GM21447 (cell line): ENCODE data around the gene LRRIQ1.
"Not testable (repeated sequence)": the region's sequence is repeated elsewhere in the genome, so short reads cannot be mapped to it uniquely, and the experiment has no call there.

Experiments
- ATAC-seq: cut with Tn5 transposase; IDR thresholded peaks from one replicate; pipeline ENCODE4 v1.9.1; 2021; ENCODE audit not compliant: unreplicated experiment

LRRIQ1 gene

DNA sequence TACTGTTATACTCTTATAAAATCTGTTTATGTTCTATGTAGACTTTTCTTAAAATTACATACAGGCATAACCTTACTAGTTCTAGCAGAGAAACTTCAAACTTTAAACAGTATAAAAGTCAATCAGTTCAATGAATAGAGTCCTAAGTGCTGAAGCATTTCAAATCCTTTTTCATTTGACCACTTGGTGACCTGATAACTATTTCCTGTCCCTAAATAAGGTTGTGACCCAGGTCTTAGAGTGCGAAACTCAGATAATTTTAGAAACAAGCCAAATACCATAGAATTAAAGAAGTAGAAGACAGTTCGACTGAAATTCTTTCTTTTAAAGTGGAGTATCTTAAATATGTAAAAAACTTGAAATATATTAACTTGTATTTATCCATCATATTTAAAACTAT, 147.7 kb downstream of the LRRIQ1 start:
- ATAC-seq, result no peak

DNA sequence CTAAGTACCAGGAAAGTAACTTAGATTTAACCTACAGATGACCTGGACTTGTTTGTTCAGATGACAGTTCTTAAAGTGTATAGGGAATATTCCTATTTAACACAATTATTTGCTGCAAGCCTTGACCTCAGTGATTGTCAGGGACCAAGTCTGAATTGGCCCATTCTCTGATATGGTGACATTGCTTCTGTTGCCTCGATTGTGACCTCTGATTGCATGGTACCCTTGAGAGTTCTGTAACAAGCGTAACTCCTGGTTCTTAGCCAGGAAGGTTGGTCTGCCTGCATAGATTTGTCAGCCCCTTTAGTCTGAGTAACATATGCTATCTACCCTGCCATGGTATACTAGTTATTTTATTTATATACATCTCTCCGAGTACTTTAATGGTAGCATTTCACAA, 150.1 kb downstream of the LRRIQ1 start:
- no peak for ATAC-seq

DNA sequence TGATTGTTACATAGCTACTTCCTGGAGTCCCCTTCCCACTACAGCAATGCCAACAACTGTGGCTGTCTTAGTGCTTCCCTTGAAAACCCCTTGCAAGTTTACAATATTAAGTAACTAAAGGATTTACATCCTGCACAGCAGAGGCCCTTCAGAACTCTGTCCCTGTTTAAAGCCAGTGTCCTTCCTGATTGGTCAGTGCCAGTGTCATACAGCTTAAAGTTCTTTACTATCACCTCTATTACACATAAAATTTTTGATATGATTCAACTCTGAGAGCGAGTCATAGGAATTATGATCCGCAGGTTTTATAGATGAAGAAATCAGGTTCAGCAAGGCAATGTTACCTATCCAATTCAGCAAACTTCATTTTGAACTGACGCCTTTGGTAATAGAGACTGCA, 152.5 kb downstream of the LRRIQ1 start:
- no peak for ATAC-seq

DNA sequence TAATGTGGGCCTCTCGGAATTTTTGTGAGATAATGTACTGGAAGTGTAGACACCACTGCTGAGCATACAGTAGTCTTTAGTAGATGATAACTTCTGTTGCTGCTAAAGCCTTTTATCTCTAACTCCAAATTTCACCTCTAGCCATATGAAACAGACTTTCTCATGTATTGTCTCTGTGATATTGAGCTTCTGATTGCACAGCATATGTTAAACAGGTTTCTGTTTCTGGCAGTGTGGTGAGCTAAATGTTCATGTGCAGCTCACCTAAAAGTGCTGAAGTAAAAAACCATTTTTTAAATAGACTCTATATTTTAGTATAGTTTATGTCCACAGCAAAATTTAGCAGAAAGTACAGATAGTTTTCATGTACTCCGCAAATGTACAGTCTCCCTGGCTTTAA, 154.6 kb downstream of the LRRIQ1 start:
- no peak for ATAC-seq

DNA sequence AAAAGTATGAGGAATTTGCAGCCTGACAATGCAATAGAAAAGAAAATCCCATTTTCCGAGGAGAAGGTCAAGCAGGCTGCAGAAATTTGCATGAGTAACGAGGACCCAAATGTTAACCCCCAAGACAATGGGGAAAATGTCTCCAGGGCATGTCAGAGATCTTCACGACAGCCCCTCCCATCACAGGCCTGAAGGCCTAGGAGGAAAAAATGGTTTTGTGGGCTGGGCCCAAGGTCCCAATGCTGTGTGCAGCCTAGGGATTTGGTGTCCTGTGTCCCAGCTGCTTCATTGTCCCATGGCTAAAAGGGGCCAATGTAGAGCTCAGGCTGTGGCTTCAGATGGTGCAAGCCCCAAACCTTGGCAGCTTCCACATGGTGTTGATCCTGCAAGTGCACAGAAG, 167.7 kb downstream of the LRRIQ1 start:
- not testable (repeated sequence) for ATAC-seq

DNA sequence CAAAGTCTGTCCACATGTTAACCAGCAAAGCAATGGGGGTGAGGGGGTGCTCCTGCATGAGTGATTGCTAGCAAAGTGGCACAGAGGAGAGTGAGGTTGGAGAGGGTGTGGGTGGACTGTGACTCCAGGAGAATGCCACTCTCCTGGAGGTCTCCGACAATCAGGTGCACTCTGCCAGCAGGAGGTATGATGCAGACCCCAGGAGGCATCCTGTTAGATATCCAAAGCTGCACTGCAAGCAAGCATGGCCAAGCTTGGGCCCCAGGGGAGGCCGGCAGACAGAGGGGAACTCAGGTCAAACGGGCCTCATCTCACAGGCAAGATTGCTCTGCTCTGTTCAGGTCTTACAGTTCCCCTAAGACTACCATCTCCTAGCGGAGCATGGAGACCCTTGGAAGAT, 170.4 kb downstream of the LRRIQ1 start:
- ATAC-seq, result no peak

DNA sequence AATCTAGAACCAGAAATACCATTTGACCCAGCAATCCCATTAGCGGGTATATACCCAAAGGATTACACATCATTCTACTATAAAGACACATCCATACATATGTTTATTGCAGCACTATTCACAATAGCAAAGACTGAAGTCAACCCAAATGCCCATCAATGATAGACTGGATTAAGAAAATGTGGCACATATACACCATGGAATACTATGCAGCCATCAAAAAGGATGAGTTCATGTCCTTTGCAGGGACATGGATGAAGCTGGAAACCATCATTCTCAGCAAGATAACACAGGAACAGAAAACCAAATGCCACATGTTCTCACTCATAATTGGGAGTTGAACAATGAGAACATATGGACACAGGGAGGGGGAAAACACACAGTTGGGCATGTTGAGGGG, 188.2 kb downstream of the LRRIQ1 start:
- not testable (repeated sequence) for ATAC-seq

DNA sequence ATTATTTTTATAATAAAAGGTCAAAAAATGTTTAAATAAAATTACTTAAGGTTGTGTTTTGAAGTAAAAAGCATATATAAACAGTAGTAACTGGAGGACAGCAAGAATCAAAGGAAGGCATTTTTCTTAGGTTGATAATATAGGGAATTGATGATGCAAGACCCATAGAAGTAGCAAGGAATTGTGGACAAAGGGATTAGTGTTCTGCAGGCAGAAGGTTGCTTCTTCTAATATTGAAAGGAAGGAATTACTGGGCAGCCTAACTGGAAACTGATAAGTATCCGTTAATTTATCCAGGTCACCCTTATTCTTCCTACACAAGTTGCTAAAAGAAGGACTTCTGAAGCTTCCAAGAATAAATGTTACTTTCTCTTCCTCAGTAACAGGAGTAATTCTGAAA, 189.3 kb downstream of the LRRIQ1 start:
- no peak for ATAC-seq

DNA sequence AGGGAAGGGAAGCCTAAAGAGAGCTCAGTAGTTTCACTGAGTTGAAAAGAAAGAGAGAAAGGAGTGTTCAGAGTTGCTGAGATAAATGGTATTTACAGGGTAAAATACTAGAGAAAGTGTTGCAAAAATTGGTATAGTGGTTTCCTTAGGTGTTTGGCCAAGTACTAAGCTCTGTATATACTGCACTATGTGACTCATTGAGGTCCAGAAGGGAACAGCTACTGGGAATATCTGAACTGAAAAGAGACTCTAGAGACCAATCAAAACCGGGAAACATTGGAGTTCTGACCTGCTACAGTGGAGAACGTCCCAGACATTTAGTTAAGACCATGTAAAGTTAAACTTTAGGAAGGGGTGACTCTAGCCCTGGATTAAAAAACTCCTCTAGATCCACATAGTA, 201.2 kb downstream of the LRRIQ1 start:
- ATAC-seq, result no peak

DNA sequence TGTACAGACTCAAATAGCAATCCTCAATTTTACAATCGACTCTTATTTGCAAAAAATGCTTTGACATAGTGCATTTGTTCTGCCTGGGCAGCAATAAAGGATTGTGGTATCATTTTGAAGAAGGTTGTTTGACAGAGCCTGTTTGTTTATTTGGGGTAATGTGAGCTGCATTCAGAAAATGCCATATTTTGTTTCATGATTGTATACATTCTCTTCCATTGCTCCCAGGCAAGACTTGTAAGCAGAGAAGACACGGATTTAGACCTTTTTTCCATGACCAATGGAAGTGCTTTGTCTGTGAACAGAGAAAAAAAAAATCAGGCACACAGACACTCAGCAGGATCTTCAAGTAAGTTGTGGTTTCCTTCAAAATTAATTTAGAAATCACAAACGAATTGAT, 208.4 kb downstream of the LRRIQ1 start:
- ATAC-seq, result no peak

DNA sequence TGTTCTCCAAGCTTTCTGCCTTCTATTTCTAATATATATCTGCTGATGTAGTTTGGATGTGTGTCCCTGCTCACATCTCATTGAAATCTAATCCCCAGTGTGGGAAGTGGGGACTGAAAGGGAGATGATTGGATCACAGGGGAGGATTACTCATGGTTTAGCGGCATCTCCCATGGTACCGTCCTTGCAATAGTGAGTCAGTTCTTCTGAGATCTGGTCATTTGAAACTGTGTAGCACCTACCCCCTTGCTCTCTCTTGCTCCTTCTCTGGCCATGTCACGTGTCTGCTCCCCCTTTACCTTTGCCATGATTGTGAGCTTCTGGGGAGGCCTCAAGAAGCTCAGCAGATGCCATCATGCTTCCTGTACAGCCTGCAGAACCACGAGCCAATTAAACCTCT, 217.7 kb downstream of the LRRIQ1 start:
- no peak for ATAC-seq

DNA sequence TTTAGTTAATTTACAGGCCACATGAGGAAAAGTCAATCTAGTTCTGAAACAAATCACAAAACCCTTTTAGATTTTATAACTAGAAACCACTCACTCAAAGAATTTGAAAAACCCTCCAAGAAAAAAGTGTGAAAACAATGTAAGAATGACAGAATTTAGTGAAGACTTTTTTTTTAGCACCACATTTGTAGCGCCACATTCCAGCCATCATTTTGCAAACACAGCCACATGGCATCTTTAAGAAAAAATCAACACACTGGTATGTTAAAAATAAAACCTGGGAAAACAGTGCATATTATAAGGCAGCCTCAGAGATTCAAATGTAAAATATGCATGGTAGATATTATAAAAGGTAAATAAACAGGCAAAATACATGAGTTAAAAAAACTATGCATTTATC, 221.5 kb downstream of the LRRIQ1 start:
- no peak for ATAC-seq

DNA sequence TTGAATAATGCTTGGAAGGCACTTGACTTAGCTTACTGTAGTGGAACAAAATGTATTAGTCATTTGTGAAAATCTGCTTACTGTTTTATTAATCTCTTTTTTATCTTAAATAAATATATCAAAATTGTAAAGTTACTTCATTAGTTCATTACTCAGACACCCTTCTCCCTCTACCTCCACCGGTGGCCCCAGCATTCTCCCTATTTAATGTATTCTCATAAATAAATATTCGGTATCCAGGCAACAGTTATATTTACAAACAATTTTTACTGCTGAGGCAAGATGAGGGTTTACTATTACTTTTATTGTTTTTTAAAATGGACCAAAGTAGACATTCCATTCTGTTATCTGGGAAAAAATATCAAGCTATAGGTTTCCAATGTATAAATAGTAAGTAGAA, 224.3 kb downstream of the LRRIQ1 start:
- no peak for ATAC-seq

DNA sequence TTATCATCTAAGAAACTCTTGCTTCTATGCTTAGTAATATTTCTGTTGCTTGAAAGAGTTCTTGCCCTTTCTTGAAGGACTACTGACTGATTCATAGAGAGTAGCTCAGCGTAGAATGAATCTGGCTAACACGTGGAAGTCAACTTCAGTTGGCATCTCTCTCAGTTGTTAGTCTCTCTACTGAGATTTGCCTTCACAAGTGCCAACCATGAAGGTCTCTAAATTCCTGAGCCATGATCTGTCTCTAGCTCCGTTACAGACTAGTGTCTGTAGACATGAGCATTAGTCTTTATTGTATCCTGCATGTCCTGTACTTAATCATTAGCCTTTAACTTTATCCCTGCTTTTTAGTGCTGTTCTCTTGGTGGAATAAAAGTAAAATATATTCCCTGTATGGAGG, 224.7 kb downstream of the LRRIQ1 start:
- ATAC-seq, result no peak

DNA sequence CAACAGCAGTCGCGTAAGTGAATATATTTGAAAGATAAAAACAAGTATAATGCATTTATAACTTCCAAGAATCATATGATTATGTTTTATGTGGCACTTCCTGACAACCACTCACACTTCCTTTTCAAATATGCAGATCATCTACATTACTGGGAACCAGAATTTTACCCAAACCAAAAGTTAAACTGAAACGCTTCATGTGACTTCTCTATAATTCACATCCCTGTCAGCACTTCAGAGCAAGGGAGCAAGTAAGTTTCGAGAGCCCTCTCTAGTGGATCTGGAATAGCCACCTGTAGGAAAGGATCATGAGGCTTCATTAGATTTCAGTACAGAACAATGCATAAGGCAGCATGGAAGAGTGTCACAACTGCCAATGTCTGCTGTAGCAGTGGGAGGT, 230.2 kb downstream of the LRRIQ1 start:
- ATAC-seq, result no peak

DNA sequence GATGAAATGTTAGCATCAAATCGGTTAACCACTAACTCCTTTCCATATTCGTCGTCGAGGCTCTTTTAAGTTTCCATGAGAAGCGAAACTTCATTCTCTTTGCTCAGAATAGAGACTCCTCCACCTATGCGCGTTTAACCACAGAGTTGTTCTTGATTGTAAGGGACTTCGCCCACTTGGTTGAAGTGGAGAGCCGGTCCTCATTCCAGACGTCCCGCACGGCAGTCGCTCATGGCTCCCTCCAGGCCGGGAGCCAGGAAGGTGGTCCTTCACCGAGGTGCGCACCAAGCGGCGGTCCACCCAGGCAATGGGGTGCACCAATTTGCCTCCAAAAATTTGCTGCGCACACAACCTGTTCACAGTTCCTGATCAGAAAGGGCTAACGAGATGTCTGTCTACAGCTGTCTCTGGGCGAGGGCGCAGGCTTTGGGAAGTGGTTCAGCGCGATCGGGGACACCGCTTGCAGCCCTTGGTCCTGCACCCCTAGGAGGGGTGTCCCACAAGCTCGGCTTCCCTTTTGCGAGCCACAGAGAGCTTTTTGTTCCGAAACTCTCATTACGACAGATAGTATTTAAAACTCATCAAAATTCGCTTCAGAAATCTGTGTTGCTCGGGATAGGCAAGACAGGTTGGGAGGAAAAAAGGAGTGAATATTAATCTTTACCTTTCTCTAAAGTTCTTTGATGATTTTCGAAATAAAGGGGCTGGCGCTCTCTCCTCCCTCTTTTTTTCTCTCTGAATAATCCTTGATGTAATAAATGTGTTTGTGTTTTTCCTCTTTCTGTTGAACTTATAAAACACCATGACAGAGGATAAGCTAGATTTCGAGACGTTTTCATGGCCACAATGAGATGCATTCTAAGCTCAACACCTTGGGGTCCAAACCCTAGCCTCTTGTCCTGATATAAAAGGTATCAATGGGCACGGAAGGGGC, 237.5 kb downstream of the LRRIQ1 start:
- no peak for ATAC-seq

DNA sequence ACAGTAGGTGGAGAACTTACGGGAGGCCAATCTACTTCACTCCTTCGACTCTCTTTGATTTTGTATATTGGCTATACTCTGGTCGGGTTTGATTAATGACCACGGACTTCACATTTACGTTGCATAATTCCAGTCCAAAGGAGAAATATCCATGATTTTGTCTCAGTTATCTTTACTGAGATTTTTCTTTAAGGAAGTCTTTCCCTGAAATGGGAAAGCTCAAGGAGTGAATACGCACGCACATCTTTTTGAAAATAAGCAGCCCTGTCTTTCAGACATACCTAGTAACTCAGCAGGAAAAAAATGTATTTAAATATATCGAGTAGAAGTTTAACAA, 238.1 kb downstream of the LRRIQ1 start:
- ATAC-seq, result no peak

DNA sequence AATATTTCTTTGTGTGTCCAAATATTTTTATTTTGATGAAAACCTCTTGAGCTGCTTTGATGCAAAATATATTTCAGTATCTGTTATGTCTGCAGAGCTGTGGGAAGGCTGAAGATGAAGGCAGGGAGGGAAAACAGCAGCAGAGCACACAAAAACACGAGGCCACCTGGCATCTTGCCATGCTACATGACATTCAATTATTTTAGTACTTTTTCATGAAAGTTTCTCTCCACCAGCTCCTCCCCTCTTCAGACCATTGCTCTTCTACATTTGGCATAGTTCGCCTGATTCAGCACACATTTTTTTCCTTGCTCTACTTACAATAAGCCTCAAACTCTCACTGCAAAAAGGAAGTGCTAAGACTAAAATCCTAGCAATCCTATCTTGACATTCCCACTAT, 239.2 kb downstream of the LRRIQ1 start:
- ATAC-seq, result no peak

DNA sequence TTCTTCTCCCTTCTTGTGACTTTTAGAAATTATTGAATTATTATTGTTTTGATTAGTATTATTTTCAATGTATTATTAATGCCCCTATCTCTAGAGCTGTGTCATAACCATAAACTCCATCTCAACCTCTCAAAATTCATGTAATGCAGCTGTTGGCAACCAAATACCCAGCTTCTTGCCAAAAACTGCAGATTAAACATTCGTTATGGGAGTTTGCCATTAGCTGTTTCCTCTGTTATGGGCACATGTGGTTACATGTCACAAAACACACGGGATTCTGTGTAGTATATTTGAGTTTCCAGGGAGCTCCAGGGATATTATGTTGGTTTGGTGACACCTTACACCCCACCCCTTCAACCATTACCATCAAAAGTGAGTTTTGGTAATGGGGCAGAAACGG, 241.0 kb downstream of the LRRIQ1 start:
- ATAC-seq, result no peak

DNA sequence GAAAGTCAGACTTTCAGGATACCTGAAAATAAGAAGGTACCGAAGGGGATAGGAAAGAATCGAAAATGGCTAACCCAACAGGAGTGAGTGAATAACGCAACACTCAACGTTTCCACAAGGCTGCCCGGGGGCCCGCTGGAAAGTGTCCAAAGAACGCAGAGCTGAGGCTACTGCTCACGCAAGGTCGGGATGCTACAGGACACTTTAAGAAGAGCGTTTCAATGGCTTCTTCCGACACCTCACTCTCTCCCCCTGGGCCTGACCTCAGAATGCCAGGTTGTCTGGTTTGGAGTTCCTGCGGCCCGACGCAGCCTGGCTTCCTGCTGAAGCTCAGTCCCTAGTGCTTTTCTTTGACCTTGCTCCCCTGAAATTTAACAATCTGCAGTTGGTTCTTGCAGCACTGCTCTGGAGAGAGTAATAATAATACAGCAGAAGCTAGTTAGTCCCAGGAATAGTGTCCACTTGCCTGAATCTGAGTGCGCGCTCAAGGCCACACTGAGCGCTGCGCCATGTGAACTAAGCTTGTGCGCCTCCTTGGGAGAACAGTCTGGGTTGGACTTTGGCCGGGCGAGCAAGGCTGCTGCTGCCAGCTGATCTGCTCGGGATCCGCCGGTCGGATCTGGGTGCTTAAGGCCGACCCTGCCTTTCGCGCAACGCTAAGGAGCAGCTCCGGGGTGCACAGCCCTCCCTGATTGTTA, 241.9 kb downstream of the LRRIQ1 start:
- ATAC-seq, result no peak

DNA sequence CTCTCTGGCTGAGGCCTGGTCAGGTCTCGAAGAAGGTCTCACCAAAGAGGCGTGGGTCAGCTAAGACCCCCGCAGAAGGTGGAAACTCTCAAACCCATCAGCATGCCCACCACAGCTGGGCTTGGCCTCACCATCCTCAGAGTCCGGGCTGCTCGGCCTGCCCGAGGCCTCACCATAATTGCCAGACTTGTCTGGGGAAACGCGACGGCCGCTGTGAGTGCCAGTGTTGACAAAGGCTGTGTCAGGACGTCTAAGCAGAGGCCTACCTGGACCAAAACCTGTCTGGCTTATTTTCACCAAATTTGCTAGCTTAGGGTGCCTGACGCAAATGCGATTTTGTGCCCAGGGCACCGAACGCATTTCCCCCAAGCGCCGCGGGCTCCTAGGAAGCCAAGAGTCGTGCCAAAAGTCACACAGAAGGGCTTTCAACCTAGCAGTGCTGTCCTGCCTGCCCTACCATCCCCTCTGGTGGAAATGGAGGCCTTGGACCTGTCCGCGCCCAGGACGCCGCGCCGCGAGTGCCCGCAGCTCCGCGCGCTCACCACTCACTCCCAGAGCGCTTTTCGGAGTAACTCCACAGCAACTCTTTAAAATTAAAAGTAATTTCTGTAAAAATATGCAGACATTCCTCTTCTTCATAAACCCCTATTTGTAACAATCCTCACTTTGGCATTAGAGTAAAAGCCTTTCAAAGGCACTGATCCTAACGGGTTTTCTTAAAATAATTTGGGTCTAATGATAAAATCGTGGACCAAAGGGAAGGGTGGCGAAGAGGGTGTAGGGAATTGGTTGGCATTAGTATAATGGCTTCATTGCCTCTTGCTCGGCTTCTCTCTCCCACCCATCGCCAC, 242.7 kb downstream of the LRRIQ1 start:
- no peak for ATAC-seq
